Naive B cell (primary cell): Measurements from ENCODE around the gene TMEM139. TPM values are rescaled to one million over a fixed set of nuclear protein-coding genes. Genes with fewer than 3 reads are reported as not detected.

Experiments
- ATAC-seq, 2 donors: fragments of 150-1000 bp; cut with Tn5 transposase; 2 replicates each; pipeline ENCODE4 v1.10.0; 2021; ENCODE audit warnings: low read depth in 2 of 2, mild to moderate bottlenecking in 2 of 2, moderate library complexity in 2 of 2
- DNase-seq: peaks from one replicate; pipeline ENCODE4 v3.0.0; 2022
- H3K27ac Mint-ChIP-seq, 6 donors: one replicate each; pipeline ENCODE4 v1.8.0; 2020 to 2022; ENCODE audit warnings: mild to moderate bottlenecking in 6 of 6, mixed read lengths in 6 of 6, moderate library complexity in 5 of 6, inconsistent platforms in 2 of 6
- H3K27me3 Mint-ChIP-seq, 3 donors: one replicate each; pipeline ENCODE4 v1.8.0; 2021 to 2022; ENCODE audit warnings: mixed read lengths in 3 of 3, mild to moderate bottlenecking in 1 of 3
- H3K36me3 Mint-ChIP-seq, 2 donors: one replicate each; pipeline ENCODE4 v1.8.0; 2020 to 2022; ENCODE audit warnings: mixed read lengths in 2 of 2, inconsistent platforms in 1 of 2, mild to moderate bottlenecking in 1 of 2
- H3K4me1 Mint-ChIP-seq, 3 donors: one replicate each; pipeline ENCODE4 v1.8.0; 2020 to 2022; ENCODE audit warnings: mixed read lengths in 3 of 3, inconsistent platforms in 1 of 3, mild to moderate bottlenecking in 1 of 3, moderate library complexity in 1 of 3
- H3K4me3 Mint-ChIP-seq, 8 donors: one replicate each; pipeline ENCODE4 v1.8.0; 2020 to 2022; ENCODE audit warnings: mild to moderate bottlenecking in 8 of 8, mixed read lengths in 8 of 8, moderate library complexity in 8 of 8, inconsistent platforms in 2 of 8
- H3K9me3 Mint-ChIP-seq, 7 donors: one replicate each; pipeline ENCODE4 v1.8.0; 2020 to 2022; ENCODE audit warnings: mixed read lengths in 7 of 7, mild to moderate bottlenecking in 5 of 7, inconsistent platforms in 2 of 7, moderate library complexity in 1 of 7
- polyA plus RNA-seq, 6 donors: library from polyadenylated mRNA; unstranded; fragments of 300-500 nt; fragmentation: Illumina TruSeq; gene quantifications; one replicate each; pipeline ENCODE4 v1.2.3, GENCODE V29; 2021; ENCODE audit warnings: low read depth in 6 of 6

TMEM139 gene
- polyA plus RNA-seq, 6 donors from 2014 or later = 0.32 TPM; not detected in 4

DNA sequence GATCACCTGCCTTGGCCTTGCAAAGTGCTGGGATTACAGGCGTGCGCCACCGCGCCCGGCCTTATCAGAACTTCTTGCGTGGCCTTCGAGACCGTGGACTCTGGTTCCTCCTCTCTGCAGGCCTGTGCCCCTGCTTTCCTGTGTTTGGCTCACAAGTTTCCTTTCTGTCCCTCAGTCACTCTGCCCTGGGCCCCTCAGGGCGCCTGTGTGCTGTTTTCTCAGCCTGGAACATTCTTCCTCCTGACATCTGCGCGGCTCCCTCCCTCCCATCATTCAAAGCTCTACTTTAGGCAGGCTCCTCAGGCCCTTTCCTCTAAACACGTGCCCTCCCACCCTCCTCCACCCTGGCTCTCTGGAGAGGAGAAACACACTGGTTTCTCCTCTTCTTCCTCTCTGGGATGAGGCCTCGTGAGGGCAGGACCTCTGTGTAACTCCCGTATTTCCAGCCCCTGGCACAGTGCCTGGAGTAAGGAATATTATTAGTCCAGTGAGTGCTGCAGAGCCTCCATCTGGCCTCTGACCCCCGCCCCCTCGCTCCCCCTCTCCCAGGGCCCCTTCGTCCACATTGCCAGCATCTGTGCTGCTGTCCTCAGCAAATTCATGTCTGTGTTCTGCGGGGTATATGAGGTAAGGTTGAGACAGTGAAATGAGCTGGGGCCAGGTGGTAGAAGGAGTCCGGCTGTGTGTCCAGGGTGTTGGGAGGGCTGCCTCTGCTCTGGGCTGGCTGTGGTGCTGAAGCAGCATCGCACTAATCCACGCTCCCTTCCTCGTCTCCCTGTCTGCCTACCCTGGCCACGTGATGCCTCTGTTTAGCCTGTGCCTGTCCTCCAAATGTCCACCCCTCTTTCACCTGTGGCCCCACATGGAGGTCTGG, 38.2 kb downstream of the TMEM139 start:
- Mint-ChIP-seq H3K4me1 (peaks cover 8 to 23% (median 12%) of the 10 kb centered on the region in 3 donors), H3K4me3 (no peak overlapping the region), H3K9me3 (no peaks in the 10 kb centered on the region), H3K36me3 (no peaks in the 10 kb centered on the region), H3K27ac (peak overlapping the region in 1 of 6 donors; percentile 50), H3K27me3 (peaks cover 5 to 8% (median 6%) of the 10 kb centered on the region in 3 donors)
- DNase-seq (no peak), ATAC-seq (no peak)

DNA sequence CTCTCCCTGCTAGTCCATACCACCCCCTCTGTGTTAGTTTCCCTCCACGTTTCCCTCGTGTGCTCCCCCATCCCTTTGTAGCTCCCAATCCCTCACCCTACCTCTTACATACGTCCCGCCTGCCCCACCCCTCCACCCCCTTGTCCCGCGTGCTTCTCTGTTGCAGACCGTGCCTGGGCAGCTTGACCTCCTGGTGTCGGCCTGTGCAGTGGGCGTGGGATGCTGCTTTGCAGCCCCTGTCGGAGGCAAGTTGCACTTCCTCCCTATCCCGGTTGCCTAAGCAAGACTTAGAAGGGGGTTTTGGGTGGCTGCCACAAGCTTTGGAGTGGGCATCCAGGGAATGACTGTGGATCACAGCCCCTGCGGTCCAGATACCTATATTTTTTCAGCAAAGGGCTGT, 38.9 kb downstream of the TMEM139 start:
- ATAC-seq (no peak), DNase-seq (no peak)
- Mint-ChIP-seq H3K4me1 (peaks cover 10 to 25% (median 14%) of the 10 kb centered on the region in 3 donors), H3K27me3 (peaks cover 5 to 8% (median 5%) of the 10 kb centered on the region in 3 donors), H3K4me3 (no peak overlapping the region), H3K36me3 (no peaks in the 10 kb centered on the region), H3K27ac (no peak overlapping the region), H3K9me3 (no peaks in the 10 kb centered on the region)

DNA sequence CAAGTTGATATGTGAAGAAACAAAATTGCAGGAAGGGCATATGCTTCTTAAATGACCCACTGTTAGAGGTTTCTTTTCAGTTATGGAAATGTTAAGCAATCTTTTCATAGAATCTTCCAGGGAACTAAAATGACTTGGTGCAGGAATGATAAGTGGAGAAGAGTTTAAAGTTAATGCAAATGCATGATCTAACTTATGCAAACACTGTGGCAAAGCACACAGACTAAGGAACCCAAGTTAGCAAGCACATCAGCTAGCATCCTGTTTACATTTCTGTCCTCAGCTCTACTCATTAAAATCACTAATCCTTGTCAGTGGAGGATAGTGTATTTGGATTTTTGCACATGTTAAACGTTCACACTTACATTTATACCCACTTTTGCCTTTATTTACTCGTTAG, 40.5 kb downstream of the TMEM139 start:
- H3K36me3 Mint-ChIP-seq = no peaks in the 10 kb centered on the region
- no peaks in the 10 kb centered on the region for H3K9me3 Mint-ChIP-seq

DNA sequence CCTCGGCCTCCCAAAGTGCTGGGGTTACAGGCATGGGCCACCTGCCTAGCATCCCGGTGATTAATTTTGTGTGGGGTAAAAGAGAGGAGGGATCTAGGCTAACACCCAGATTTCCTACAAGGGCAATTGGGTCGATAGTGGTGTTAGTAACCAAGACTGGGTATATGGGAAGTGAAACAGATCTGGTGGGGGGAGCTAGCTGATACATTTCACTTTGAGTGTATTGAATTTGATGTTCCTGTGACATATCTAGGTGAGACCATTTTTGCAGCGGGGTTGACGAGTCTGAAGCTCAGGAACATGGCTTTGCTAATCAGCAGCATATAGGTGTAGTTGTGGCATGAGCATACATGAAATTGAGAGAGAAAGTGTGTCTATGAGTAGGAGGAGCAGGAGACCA, 43.1 kb downstream of the TMEM139 start:
- no peak for DNase-seq
- Mint-ChIP-seq H3K27me3 (peaks cover 0 to 6% (median 0%) of the 10 kb centered on the region in 3 donors), H3K27ac (peak overlapping the region in 4 of 6 donors; percentile 1 to 12 (median 6)), H3K36me3 (no peaks in the 10 kb centered on the region), H3K9me3 (no peaks in the 10 kb centered on the region), H3K4me1 (peaks cover 10 to 21% (median 14%) of the 10 kb centered on the region in 3 donors), H3K4me3 (peak overlapping the region in 1 of 8 donors; percentile 30)
- ATAC-seq = peak; percentile 70 to 83

More for the DNA sequence above, 40.5 kb downstream of the TMEM139 start:
- Mint-ChIP-seq H3K4me1 (peaks cover 10 to 25% (median 14%) of the 10 kb centered on the region in 3 donors), H3K4me3 (no peak overlapping the region), H3K27me3 (peaks cover 0 to 8% (median 5%) of the 10 kb centered on the region in 3 donors), H3K27ac (peak overlapping the region in 1 of 6 donors; percentile 71)
- ATAC-seq (peak in 1 of 2 donors; percentile 68), DNase-seq (no peak)

DNA sequence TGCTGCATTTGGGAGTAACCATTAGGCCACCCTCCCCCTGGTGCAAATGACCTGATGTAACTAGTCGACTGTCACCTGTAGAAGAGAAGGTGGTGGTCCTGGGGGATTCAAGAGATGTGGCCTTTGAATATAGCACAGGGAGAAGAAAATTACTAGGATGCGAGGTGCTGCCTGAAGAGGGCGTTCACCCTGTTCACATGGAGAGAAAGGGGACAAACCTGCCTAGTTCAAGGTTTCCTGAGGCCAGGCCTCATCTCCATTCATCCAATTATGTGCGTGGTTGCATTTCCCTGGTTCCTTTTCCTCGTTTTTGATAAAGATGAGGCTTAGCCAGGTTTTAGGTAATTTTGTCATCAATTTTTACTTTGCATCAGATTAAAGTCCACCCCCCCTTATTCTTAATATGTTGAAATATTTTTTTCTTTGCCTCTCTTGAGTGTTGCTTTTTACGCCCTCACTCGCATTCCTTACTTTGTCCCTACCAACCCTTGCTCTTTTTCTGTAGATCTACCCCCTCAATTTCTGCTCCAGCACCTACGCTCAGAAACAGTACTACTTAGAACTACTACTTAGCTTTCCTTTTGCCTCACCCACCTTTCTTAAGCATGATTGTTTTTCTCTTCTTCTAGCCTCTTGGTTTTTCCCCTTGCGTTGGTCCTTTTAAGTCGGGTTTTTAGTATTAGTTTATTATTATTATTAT, 44.9 kb downstream of the TMEM139 start:
- DNase-seq (no peak), ATAC-seq (no peak)
- H3K4me1 Mint-ChIP-seq = peaks cover 10 to 16% (median 14%) of the 10 kb centered on the region in 3 donors
- no peaks in the 10 kb centered on the region for H3K9me3 Mint-ChIP-seq
- no peak overlapping the region for H3K4me3 Mint-ChIP-seq
- peak overlapping the region in 1 of 6 donors; percentile 27 for H3K27ac Mint-ChIP-seq
- no peaks in the 10 kb centered on the region for H3K36me3 Mint-ChIP-seq
- H3K27me3 Mint-ChIP-seq = peaks cover 0 to 8% (median 6%) of the 10 kb centered on the region in 3 donors

DNA sequence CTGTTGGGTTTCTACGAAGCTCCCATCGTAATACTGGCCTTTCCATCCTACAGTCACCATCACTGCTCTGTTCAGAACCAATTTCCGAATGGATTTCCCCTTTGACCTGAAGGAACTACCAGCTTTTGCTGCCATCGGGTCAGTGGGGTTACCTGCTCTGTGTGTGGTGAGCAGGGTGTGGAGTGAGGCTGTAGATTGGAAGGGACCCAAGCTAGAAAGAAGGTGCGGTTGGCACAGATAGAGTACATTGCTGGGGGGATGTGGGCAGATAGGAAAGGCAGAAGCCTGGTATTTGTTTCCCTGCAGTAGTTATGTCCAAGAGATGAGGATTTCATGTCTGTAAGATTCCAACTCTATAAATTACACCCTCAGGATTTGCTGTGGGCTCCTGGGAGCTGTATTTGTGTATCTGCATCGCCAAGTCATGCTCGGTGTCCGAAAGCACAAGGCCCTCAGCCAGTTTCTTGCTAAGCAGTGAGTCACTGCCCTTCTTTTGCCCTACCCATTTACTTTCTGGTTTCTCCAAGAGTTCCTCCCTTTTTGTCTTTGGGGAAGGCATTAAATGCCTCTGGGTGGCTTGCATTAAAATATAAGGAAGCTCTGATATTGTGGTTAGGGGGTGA, 46.5 kb downstream of the TMEM139 start:
- ATAC-seq (no peak), DNase-seq (no peak)
- Mint-ChIP-seq H3K4me3 (no peak overlapping the region), H3K27ac (no peak overlapping the region), H3K9me3 (no peaks in the 10 kb centered on the region), H3K27me3 (peaks cover 5 to 14% (median 8%) of the 10 kb centered on the region in 3 donors), H3K36me3 (no peaks in the 10 kb centered on the region), H3K4me1 (peaks cover 5 to 6% (median 6%) of the 10 kb centered on the region in 3 donors)

DNA sequence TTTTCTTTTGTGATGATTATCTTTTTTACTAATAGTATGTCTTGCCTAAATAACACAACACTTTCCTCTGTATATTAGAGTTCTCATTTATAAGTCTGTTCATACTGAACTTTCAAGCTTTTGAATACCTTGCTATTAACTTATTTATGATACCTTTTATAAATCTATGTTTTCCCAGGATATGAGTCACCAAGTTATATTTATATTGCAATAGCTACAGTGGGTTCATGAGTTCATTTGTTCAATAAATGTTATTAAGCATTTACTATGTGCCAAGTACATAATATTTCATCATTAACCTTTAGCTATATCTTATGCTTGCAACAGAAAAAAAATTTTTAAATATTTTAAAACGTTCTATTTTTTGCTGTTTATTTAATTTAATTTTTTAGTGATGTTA, 49.5 kb downstream of the TMEM139 start:
- Mint-ChIP-seq H3K36me3 (no peaks in the 10 kb centered on the region), H3K27me3 (peaks cover 16 to 24% (median 21%) of the 10 kb centered on the region in 3 donors), H3K4me3 (no peak overlapping the region), H3K9me3 (no peaks in the 10 kb centered on the region), H3K27ac (no peak overlapping the region), H3K4me1 (no peaks in the 10 kb centered on the region)
- ATAC-seq = no peak
- no peak for DNase-seq

DNA sequence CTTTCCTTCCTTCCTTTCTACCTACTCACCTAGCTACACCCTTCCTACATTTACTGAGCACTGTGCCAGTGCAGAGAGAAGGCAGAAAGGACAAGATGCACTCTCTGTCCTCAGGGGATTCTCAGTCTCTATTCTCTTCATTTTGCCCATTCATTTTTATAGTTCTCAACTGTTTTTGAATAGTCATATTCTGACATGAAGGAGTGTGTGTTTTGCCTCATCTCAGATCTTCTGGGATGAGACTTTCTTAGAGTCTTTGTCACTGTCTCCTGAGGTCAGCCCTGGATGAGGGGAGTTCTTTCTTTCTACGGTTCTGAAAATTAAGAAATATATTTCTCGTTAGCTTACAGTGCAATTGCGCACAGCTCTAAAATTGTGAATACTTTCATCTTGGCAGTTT, 52.5 kb downstream of the TMEM139 start:
- ATAC-seq = no peak
- DNase-seq = no peak
- no peaks in the 10 kb centered on the region for H3K9me3 Mint-ChIP-seq
- no peaks in the 10 kb centered on the region for H3K36me3 Mint-ChIP-seq
- no peak overlapping the region for H3K4me3 Mint-ChIP-seq
- peaks cover 29 to 37% (median 33%) of the 10 kb centered on the region in 3 donors for H3K27me3 Mint-ChIP-seq
- peak overlapping the region in 2 of 6 donors; percentile 21 to 63 for H3K27ac Mint-ChIP-seq
- H3K4me1 Mint-ChIP-seq = no peaks in the 10 kb centered on the region

Other genes starting within 250 kb of the TMEM139 start
- not detected for gene OR6V1, start 232.6 kb upstream of the TMEM139 start, polyA plus RNA-seq
- not detected for gene PIP, start 152.9 kb upstream of the TMEM139 start, polyA plus RNA-seq
- gene TAS2R39, start 101.5 kb upstream of the TMEM139 start, polyA plus RNA-seq = not detected
- gene TAS2R40, start 62.9 kb upstream of the TMEM139 start, polyA plus RNA-seq = not detected
- gene GSTK1, start 21.5 kb upstream of the TMEM139 start, polyA plus RNA-seq = 100 to 1,000 TPM; 180 to 225 (median 204) TPM
- 10 to 100 TPM in 5 of 6 donors, 1 to 10 TPM in 1; 4.2 to 42.7 (median 23.9) TPM for gene CASP2, start 3.4 kb downstream of the TMEM139 start, polyA plus RNA-seq
- not detected for gene CLCN1, start 31.2 kb downstream of the TMEM139 start, polyA plus RNA-seq
- not detected for gene FAM131B, start 77.8 kb downstream of the TMEM139 start, polyA plus RNA-seq
- gene ZYX, start 96.4 kb downstream of the TMEM139 start, polyA plus RNA-seq = 10 to 100 TPM in 4 of 6 donors, 1 to 10 TPM in 2; 4.7 to 21.4 (median 12.2) TPM
- gene EPHA1, start 123.9 kb downstream of the TMEM139 start, polyA plus RNA-seq = under 1 TPM in 1 of 6 donors, not detected in 5; 0.06 TPM
- gene TAS2R60, start 158.5 kb downstream of the TMEM139 start, polyA plus RNA-seq = not detected
- not detected for gene TAS2R41, start 192.9 kb downstream of the TMEM139 start, polyA plus RNA-seq